GF-D8 (cell line): Measurements from ENCODE around the gene CTSD.

ENCODE experiments used
- DNase-seq: peaks from one replicate; lab custom pipeline; 2025; lab: John Stamatoyannopoulos, UW

The CTSD gene

GRCh38 chr11:1755692-1756561, 7.8 kb downstream of the CTSD start:
- DNase-seq, result no peak

DNA sequence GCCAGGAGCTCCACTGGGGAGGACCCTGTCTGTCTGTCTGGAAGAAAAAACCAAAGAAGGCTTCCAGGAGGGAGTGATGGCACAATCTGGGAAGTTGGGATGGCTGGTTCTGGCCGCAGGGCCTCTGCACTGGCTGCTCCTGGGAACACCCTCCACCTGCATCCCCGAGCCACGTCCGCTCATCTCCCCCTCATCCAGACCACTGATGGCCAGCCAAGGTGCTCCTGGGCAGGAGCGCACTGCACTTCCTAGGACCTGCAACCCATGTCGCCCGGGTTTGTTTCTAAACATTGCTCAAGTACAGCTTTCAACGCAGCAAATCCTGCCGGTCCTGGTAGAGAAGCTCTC, 8.4 kb downstream of the CTSD start:
- DNase-seq, result no peak

DNA sequence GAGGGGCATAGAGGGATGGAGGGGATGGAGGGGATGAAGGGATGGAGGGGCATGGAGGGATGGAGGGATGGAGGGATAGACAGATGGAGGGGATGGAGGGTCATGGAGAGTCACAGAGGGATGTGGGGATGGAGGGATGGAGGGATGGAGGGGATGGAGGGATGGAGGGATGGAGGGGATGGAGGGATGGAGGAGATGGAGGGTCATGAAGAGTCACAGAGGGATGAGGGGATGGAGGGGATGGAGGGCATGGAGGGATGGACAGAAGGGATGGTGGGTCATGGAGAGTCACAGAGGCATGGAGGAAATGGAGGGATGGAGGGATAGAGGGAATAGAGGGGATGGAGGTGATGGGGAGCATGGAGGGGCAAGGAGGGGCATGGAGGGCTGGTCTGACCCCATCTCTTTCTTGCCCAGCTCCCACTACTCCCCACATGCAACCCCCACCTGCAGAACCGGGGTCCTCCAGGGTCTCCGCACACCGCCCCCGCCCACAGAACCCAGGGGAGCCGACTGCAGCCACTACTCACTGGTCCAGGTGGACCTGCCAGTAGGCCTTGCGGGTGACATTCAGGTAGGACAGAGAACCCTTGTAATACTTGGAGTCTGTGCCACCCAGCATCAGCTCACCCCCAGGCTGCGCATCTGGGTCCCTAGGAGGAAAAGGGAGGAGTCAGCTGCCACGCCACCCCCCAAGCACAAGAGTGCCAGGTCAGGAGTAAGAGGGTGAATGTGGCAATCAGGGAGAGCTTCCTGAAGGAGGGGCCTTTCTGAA, 9.2 kb downstream of the CTSD start:
- no peak for DNase-seq

DNA sequence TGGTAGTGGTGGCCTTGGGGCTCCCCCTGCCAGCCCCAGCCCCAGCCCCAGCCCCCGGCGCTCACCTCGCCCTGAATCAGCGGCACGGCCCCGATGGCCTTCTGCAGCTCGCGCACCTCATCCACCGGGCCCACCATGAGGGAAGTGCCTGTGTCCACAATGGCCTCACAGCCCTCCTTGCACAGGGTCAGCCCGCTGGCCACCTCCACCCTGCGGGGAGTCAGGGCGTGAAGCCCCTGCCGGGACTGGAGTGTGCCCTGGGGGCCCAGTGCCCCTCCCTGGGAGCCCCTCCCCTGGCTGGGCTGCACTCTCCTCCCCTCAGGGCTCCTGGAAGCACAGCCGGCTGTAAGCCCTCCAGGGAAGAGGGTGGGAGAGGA, 9.8 kb downstream of the CTSD start:
- no peak for DNase-seq

GRCh38 chr11:1753229-1753928, 10.3 kb downstream of the CTSD start:
- no peak for DNase-seq

DNA sequence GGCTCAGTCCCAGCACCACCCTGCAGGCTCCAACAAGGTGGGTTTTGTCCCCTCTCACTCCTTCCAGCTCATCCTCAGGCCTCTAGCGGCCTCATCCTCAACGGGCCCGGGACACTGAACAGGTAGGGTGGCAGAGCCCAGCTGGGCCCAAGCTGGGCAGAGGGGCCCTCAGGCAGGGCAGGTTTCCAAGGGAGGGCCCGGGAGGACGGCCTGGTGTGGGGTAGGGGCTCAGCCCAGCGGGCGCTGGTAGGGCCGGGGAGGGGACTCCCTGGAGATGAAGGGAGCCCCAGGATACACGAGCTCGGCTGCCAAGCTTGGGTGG, 10.9 kb downstream of the CTSD start:
- no peak for DNase-seq

DNA sequence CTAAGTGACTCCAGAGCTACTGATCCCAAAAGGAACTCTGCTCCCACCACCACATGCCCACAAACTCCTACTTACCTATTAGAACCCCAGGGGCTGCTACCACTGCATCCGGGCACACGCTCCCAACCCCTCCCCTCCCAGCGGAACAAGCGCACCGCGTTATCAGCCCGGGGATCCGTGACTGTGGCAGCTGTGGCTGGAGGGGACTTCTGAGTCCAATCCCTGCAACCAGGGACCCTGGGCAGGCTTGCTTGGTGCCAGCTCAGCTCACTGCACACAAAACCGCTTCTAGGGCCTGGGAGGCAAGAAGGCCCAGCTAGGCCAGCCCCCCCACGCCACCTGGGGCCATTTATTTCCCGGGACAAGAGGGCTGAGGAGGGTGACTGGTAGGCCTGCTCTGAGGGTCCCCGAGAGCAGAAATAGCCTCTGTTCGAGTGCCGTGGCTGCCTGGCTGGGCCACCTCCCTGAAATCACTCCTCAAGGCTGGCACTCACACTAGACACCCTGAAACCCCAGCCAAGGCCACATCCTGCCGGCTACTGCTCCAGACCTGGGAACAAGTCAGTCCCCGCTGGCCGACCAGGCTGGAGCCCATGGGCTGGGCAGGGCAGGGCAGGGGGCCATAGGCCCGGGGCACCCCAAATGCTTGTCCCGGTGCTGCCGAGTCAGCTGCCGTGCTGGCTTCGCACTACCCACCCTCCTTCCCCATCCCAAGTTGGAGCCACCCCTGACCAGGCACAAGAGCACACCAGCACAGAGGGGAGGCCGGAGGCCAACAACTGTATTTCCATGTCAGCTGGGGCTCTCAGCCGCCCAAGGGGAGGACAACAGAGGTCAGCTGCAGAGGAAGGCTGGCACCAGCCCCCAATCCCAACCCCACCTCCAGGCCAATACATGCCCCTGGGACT, 11.5 kb downstream of the CTSD start:
- no peak for DNase-seq

- DNase-seq, result no peak
These were observed 12.2 kb downstream of the CTSD start for GRCh38 chr11:1751531-1751921.

- no peak for DNase-seq
These were observed 12.7 kb downstream of the CTSD start for GRCh38 chr11:1750840-1751530.

DNA sequence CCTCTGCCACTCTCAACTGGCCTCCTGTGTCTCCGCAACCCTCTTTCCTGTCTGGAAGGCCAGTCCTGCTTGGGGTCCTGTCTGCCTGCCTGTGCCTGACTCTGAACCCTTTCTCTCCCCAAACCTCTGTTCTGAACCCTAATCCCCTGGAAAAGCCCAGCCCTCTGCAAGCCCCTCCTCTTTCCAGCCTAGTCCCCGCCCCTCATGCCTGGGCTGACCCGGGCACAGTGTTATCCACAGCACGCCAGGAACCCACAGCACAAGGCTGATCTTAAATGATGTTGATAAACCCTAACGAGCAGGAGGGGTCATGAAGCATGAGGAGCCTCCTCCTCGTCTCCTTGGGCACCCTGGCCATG, 13.3 kb downstream of the CTSD start, which contains the start of gene IFITM10:
TSS of gene IFITM10 (minus strand) at position 115 of the 359 bp plus-strand sequence. CDS start 153 bp downstream, outside the sequence.
- no peak for DNase-seq

DNA sequence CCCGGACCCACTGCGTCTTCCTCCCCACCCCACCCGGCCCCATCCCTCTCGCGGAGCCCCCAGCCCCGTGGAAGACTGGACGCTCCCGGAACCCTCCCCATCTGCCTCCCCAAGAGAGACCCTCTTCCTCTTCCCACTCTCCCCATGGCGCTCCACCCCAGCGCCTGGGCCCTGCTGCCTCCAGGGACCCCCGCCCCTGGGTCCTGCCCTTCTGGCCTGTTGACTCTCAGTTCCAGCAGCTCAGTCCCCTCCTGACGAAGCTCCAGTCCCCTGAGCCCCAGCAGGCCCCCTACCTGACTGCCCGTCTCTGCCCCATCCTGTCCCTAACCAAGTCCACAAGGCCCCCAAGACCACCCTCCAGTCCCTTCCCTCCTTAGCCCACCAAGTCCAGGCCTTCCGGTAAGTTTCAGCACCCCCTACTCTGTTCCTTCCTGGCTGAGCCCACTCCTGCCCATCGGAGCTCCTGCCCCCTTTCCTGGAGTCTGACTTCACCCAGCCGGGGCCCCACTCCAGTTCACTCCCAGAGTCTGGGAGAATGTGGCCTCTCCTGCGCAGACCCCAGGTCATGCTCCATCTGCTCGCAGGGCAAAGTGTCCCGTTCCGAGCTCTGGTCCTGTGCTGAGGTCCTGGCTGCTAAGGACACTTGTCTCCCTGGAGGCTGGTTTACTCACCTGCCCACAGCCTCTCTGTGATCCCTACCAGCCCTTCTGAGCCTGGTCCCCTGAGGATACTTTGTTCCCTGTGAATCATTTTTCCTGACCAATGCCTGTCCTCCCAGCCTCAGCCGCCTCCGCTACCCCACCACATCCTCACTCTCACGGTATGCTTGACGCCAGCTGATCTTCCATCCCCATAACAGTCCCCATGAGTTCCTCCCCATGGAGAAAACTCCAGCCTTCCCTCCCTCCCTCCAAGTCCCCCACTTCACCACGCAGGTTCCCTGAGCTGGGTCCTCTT, 14.1 kb downstream of the CTSD start:
- DNase-seq, result no peak

DNA sequence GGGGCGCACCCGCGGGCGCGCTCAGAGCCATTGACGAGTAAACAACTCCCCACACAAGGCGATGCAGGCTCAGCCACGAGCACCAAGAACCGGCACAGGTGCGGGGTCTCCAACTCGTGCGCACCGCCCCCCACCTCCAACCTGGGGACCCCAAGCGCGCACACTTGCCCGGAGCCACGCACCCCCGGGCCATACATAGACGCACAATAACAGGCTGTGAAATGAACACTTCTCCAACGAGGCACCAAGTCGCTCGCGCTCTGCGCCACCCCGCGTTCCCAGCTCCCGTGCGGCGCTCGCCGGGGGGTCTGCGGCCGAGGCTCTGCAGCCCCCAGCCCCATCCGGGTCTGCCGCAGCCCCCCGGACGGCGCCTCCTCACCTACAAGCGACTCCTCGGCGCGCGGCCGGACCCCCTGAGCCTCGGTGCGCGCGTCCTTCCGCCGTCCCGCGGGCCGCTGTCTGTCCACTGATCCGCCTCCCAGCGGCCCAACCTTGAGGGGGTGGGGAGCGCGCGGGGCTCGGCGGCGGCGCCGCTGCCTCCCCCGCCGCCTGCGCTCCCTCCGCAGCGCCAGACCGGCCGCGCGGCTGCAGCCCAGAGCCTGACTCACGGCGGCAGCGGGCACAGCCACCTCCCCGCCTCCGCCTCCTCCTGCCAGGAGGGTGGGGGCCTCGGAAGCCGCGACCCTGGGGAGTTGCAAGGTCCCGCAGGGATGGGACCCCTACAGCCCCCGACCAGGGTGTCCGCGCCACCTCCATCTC, 14.9 kb downstream of the CTSD start:
- no peak for DNase-seq

DNA sequence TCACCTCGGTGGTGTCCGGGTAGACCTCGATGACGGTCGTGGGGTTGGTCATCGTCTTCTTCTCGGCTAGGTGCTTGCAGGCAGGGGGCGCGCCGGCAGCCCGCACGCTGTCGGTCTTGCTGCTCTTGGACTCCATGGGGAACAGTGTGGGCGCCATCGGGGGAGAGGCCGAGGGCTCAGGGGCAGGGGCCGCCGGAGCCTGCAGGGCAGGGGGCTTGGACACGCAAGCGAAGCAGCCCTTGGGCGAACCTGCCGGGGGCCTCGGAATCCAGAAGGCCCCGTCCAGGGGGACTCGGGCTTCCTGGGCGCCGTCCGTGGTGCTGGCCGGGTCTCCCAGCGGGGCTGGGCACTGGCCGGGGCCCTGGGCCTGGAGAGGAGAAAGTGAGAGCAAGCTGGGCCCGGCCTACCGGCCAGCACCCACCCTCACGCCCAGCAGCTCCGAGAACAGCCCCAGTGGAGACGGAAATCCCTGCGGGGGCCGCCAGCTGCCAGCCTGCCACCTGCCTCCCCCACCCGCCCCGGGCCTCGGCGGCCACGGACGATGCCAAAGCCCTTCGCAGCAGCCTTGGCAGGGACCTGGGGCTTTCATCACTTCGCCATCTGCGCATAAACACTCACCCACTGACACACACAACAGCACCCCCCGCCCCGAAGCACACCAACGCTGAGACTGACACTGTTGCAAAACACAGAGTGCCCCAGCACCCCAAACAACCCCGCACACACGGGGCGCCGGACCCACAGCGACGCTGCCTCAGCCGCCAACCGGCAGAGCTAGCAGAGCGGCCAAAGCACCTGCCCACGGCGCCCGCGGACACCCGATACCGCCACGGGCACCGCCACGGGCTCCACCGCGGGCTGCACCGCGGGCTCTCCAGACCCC, 15.7 kb downstream of the CTSD start:
- DNase-seq, result no peak

GRCh38 chr11:1746956-1747752, 16.6 kb downstream of the CTSD start:
- DNase-seq, result no peak

DNA sequence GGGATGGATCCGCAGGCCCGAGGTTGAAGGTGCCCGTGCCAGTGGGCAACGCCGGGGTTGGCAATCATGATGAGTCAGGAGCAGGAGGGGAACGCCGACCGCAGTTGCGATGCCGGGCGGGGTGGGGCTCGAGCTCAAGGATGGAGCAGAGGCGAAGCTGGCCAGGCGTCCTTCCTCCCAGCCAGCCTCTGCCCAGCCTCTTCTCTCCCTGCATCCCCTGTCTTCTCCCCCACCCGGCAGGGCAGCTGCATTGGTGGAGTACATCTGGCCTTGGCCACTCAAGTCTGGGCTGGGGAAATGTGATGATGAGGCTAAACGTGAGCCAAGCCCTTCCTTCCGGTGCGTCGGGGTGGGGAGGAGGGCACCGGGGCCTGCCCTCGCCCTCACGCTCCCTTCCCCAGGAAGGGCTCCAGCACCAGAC, 17.2 kb downstream of the CTSD start:
- DNase-seq, result no peak

DNA sequence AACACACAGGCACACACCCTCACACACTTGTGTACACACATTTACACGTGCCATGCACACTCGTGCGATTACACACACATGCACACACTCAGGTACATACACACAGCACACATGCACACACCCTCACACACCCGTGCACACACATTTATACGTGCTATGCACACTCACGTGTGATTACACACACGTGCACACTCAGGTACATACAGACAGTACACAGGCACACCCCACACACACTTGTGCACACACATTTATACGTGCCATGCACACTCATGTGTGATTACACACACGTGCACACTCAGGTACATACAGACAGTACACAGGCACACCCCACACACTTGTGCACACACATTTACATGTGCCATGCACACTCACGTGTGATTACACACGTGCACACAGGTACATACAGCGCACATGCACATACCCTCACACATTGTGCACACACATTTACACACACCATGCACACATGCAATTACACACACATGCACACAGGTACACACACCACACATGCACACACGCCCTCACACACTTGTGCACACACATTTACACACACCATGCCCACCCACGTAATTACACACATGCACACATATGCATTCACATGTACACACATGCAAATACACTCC, 17.9 kb downstream of the CTSD start:
- no peak for DNase-seq
